COLO668 (cell line): ENCODE data around the gene NFIC.

Experiments
- DNase-seq: peaks from one replicate; lab custom pipeline; 2025; ENCODE audit not compliant: unreplicated experiment; lab: John Stamatoyannopoulos, UW

Gene NFIC

DNA sequence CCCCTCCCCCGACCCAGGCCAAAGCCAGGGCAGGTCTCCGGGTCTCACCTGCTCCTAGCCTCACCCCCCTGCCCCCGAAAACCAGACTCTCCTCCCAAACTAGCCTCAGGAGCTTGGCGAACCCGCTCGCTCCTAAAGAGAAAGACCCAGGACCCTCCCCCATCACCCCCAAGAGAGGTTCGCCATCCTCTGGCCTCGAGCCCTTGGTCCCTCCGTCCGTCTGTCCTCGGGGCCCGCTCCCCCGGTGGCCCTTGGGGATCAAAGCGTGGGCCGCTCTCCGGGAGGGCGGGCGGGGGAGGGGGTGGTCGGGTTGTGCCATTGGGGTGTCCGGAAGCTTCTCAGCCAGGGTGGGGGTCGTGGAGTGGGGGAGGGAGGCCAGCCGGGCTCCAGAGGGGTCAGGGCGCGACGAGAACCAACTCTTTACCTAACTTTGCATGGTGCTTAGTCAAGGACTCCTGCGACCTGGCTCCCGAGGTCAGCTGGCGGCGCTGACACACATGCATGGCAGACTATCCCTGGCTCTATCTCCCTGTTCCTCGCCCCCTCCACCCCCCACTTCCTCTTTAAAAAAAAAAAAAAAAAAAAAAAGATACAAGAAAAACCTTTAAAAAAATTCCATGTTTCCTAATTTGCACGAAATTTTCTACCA, 98.3 kb downstream of the NFIC start:
- DNase-seq = no peak

DNA sequence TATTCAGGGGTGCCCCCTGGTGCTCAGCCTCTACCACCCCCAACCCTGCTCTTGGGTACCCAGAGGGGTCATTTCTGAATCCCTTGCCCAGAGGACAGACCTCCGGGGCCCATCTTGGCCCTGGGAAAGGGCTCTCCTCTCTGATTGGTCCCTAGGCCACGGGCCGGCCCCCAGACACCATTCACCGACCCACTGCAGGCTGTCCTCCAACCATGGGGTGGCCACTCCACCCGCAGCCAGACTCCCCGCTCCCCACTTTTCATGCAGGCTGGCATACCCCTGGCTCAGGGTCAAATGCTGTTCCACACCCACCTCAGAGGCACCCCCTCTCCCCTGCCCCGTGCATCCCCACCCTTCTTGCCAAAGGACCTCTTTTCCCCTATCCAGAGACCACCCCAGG, 99.2 kb downstream of the NFIC start:
- no peak for DNase-seq

DNA sequence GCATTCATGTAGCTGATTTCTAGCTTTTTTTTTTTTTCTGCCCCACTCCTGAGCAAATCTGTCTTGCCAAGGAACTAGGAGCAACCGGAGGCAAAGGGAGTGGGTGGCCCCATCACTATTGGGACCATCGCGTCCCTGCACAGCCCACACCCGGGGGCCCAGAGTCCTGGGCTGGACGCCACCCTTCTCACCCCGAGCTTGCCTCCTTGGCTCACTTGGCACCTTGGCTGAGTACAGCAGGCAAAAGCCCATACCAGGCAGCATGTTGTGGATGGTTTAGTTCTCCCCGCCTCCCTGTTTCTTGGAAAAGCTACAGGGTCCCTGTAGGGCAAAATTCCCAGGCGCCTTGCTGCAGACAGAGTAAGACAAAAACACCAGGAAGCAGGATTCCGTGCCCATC, 100.3 kb downstream of the NFIC start:
- no peak for DNase-seq

DNA sequence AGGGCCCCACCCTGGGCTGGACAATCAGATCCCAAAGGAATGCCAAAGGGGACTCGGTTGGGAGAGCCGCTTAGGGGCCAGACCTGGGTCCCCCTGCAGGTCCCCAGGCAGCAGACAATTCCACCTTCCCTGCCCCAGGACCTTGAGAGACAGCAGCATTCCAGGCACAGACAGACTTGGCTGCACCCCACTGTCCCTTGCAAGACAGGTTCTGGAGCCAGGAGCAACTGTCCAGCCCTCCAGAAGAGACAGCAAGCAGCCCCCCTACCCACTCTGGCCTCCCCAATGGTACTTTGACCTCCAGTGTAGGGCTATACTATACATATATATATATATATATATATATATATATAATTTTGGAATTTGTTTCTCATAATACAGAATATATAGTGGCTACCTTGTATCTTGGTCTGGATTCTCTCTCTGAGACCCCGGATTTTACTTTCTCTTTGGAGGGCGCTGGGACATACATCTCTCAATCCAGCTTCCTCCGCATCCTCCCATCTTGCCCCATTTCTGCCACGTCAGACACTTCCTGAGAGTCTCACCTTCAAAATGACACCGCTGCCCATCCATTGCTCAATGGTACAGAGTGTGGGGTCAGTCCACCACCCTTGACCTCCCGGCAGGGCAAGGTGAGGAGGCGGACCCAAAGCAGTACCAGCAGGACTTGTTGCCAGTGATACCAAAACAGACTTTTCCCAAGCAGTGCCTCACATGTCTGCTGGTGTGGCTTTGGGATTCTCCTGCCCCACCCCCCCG, 101.2 kb downstream of the NFIC start:
- no peak for DNase-seq

DNA sequence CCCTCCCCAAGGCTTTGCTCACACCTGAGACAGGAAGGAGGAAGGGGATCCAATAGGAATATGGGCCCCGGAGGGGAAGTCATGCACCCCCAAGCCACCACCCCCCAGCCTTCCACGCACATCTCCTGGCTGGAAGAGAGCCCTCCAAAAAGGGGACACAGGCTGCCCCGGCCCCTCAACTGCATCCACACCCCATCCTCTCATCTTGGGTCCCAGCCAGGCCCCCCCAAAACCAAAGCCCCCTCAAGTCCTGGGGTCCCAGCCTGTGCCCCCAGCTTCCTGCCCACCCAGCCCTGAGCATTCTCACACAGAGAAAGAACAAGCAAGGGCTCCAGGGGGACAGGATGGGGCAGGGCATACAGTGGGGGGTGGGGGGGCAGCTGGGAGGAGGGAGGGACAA, 101.8 kb downstream of the NFIC start:
- no peak for DNase-seq

DNA sequence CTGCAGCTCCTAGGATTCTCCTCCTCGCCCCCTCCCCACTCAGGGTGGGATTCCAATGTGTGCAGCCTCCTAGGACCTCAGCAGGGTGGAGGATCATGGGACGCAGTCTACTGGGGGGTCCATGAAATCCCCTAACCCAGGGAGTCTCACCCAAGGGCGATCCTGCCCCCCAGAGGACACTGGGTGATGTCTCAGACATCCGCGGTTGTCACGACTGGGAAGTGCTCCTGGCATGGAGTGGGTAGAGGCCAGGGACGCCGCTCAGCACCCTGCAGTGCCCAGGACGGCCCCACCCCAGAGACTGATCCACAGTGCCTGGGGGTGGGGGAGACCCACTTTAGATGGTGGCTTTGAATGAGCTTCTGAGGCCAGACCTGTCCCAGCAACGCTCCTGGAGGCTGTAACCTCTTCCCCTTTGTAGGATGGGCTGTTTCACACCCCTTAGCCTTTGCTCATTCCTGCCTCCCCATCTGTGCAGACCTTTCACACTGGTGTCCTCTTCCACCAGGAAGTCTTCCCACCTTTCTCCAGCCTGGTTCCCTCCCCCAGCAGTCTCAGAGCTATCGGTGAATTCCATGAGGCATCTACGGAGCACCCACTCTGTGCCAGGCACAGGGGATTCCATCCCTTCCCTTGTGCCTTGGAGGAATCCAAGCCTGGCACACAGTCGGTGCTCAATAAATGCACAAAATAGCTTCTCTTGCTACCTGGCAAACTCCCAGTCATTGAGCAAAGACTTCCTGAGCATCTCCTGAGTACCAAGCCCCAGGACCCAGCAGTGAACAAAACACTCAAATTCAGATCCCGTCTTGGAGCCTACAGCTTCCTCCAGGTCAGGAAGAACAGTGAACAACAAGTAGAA, 103.5 kb downstream of the NFIC start:
- DNase-seq = no peak

DNA sequence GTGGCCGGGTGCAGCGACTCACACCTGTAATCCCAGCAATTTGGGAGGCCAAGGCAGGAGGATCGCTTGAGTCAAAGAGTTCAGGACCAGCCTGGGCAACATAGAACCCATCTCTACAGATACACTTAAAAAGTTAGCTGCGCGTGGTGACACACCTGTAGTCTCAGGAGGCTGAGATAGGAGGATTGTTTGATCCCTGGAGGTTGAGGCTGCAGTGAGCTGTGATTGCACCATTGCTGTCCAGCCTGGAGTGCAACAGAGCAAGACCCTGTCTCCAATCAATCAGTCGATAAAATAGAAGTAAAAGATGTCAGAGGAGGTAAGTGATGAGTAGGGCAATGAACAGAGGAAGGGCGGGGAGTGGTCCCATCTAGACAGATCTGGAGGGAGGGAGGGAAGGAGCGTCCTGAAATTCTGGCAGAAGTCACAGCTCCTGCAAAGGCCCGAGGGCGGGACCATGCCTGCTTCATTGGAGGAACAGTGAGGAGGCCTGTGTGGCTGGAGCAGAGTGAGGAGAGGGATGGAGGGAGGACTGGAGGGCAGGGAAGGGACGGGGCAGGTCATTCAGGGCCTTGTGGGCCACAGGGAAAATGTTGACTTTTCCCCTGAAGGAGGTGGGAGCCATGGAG, 104.2 kb downstream of the NFIC start:
- no peak for DNase-seq

DNA sequence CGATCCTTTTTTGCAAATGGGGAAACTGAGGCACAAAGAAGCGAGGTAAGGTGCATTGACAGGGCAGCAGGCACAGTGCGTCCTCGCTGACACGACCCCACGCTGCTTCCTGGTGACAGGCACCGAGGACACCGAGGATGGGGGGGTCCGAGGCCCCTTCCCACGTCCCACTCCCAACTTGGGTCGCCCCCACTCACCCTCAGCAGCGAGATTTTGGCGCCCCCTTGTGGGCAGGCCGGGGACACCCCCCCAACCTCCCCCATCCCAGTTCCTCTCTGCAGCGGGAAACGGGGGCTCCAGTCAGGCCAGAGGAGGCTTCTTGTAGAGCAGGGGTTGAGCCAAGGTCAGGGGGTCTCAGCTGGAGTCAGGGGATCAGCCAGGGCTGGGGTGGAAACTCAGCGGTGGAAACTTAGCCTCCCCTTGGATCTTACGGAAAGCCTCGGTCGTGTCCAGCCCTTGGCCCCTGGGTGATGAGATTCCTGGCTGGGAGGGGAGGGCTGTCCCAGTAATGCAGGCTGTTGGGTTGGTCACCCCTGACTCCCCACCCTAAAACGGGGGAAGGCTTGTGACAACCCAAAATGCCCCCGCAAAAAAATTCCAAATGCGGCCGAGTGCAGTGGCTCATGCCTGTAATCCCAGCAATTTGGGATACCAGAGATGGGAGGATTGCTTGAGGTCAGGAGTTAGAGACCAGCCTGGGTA, 105.7 kb downstream of the NFIC start:
- peak; percentile 9 for DNase-seq

DNA sequence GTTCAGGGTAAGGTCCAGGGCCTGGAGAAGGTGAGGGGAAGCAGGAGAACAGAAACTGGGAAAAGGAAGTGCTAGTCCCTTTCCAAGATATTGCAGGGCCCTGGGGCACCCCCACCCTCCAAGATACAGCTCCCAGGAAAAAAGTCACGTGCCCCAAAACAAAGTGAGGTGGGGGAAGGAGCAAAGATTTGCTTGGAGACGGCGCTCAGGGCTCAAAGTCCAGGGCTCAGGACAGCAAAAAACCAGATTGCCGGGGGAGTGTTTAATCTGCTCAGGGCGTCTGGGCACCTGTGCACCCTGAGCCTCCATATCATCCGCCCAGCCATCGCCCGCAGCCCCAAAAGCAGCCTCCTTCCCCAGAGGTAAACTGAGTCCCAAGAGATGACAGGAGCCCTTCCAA, 107.6 kb downstream of the NFIC start:
- DNase-seq = no peak

DNA sequence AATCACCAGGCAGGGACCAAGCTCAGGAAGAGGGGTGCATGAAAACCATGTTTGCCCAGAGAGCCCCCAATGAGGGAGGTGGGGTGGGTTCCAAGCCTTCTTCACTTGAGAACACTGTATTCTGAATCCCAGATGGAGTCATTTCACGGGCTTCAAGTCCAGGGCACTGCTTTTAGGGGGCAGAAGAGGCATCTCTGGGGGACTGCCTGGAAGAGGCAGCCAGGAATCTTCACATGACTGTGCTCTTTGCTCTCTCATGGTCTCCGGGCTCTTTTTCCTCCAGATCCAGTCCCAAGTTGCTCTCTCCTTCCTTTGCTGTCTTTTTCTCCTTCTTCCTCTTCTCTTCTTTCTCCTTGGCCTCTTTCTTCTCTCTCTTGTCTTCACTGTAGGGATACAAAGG, 108.2 kb downstream of the NFIC start:
- DNase-seq = no peak

DNA sequence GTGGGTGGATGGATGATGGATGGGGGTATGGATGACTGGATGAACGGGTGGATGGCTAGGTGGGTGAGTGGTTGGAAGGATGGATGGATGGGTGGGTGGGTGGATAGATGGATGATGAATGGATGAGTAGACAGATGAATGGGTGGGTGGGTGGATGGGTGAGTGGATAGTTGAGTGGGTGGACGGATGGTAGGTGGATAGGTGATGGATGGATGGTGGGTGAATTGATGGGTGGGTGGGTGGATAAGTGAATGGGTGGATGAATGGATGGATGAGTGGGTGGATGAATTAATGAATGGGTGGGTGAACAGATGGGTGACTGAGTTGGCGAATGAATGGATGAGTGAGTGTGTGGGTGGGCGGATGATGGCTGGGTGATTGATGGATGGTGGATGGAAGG, 109.1 kb downstream of the NFIC start:
- no peak for DNase-seq

DNA sequence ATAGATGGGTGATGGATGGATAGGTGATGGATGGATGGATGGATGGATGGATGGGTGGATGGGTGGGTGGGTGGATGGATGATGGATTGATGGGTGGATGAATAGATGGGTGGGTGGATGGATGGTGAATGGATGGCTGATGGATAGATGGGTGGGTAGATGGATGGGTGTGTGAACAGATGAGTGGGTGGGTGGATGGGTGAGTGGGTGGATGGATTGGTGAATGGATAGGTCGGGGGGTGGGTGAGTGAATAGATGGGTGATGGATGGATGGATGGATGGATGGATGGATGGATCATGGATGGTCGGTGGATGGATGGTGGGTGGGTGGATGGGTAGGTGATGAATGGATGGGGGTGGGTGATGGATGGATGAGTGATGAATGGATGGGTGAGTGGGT, 110.4 kb downstream of the NFIC start:
- DNase-seq = no peak

DNA sequence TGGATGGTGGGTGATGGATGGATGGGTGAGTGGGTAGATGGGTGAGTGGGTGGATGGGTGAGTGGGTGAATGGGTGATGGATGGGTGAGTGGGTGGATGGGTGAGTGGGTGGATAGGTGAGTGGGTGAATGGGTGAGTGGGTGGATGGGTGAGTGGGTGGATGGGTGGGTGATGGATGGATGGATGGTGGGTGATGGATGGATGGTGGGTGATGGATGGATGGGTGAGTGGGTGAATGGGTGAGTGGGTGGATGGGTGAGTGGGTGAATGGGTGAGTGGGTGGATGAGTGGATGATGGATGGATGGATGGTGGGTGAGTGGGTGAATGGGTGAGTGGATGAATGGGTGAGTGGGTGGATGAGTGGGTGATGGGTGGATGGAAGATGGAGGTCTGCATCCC, 111.1 kb downstream of the NFIC start:
- DNase-seq = no peak

DNA sequence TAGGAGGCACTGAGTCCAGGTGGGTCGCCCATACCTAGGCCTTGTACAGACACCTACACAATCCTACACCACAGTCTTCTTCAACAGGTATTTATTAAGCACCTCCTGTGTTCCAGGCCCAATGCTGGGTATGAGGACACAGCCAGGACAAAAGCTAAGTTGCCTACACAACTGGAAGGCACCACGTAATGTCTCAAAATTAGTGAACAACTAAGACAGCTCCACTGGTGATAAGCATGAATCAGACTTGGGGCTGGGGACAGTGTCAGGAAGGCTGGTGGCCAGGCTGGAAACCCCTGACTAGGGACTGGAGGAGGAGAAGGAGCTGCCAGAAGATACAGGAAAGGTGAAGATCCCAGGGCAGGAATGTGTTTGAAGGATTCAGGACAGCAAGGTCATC, 111.6 kb downstream of the NFIC start:
- DNase-seq = no peak

DNA sequence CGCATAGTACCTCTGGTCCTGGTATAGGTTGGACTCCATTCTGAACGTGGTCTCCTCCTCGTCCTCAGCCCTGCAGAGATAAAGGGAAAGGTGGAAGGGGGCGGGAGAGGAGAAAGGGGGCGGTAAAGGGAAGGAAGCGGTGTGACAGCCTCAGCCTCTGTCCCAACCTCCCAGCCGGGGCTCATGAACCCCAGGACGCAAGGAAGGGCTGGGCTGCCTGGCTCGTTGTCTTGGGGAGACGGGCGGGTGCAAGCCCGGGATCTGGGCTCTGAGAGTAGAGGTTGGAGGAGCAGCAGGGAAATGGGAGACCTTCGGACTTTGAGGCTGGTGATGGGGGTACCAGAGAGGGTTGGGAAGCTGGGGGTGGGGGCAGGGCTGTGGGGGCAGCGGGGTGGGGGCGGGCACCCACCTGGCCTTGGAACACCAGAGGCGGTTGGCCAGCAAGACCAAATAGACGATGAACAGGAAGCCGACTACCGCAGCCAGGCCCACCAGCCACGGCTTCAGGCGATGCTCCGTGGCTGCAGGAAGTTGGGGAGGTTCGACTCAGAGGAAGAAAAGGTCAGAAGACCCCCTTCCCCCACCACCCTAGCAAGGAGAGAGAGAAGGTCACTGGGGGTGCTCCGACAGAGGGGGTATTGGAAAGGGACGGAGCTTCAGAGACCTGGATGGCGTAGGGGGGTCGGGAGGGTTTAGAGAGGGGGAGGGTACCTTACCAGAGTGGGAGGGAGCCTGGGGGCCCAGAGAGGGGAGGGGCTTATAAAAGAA, 112.2 kb downstream of the NFIC start:
- no peak for DNase-seq

DNA sequence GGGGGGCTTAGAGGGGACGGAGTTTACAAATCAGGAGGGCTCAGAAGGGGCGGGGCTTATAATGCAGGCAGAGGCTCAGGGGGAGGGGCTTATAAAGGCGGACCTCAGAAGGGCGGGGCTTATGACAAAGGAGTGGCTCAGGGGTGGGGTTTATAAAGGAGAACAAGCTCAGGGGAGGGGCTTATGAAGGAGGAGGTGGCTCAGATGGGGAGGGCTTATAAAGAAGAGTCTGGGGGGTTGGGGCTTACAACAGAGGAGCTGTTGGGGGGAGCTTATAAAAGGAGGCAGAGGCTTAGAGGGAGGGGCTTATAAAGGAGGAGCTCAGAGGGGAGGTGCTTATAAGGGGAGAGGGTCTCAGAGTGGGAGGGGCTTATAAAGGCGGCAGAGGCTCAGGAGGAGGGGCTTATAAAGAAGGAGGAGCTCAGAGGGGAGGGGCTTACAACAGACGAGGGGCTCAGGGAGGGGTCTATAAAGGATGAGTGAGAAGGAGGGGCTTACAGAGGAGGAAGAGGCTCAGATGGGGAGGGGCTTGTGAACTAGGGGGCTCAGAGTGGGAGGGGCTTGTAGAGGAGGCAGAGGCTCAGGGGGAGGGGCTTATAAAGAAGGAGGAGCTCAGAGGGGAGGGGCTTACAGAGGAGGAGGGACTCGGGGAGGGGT, 112.9 kb downstream of the NFIC start:
- no peak for DNase-seq

DNA sequence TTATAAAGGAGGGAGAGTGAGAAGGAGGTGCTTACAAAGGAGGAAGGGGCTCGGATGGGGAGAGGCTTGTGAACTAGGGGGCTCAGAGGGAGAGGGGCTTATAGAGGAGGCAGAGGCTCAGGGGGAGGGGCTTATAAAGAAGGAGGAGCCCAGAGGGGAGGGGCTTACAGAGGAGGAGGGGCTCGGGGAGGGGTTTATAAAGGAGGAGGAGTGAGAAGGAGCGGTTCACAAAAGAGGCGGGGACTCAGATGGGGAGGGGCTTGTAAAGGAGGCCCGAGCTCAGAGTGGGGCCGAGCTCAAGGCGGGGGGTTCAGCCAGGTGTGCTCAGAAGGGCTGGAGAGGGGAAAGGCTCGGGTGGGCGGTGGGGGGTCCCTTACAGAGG, 113.4 kb downstream of the NFIC start:
- peak; percentile 18 for DNase-seq

DNA sequence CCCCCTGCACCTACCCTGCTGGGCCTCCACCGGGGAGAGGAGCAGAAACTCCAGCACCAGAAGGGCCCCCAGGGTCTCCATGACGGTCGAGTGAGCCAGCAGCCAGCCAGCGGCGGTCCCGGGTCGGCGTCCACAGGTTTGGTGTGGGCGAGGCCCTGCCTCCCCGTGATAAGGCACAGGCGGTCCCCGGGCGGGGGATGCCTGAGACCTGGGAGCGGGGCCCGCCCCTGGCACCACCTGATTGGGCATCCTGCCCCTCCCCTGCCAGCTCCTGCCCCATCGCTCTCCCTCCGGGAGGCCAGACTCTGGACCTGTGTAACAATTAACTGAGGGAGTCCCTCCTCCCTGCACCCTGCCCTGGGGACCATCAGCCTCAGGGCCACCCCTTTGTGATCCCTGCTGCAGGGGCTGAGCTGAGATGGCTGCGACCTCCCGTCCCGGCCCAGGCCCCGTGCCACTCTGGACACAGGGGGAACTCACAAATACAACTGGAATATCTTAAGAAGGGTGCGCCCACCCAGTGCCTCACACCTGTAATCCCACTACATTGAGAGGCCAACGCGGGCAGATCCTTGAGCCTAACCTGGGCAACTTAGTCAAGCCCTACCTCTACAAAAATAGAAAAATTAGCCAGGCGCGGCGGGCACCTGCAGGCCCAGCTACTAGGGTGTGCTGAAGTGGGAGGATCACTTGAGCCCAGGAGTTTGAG, 114.2 kb downstream of the NFIC start, which contains the start of gene SMIM24:
TSS of gene SMIM24 (minus strand) at position 143 of the 709 bp plus-strand sequence. CDS start at position 81, 62 bp downstream.
- no peak for DNase-seq
